HEK293T (cell line): Measurements from ENCODE around the gene KIDINS220.

Experiments used
- ELF4 ChIP-seq: fragments of 450-650 bp; IDR thresholded peaks from 2 replicates; pipeline ENCODE4 v1.6.1; 2017; ENCODE audit warnings: antibody characterized with exemption
- ZNF384 ChIP-seq: fragments of 450-650 bp; IDR thresholded peaks from 2 replicates; pipeline ENCODE4 v1.6.1; 2016

DNA sequence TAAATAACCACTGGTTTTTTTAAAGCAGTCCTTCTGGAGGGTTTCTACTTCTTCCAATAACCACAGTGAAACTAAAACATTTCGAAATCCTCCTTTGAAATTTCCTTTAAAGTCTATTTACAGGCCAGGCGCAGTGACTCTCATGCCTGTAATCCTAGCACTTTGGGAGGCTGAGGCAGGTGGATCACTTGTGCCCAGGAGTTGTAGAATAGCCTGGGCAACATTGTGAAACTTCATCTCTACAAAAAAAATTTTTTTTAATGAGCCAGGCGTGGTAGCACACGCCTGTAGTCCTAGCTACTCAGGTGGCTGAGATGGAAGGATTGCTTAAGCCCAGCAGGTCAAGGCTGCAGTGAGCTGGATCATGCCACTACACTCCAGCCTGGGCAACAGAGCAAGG, 15.2 kb downstream of the KIDINS220 start:
- TF ChIP-seq ELF4 (no peak), ZNF384 (no peak)
